Pancreas (tissue), 10 donors: ENCODE data around the gene MUC2. TPM values are rescaled to one million over a fixed set of nuclear protein-coding genes. Genes with fewer than 3 reads are reported as not detected.

Experiments used
- ATAC-seq, 4 donors: fragments of 200-7000 bp; cut with Tn5 transposase; one replicate each; pipeline versions ENCODE4 v1.8.0 to v1.9.1; 2020; ENCODE audit warnings: mild to moderate bottlenecking in 4 of 4, moderate library complexity in 4 of 4
- DNase-seq, 6 donors: peaks; one replicate each; pipeline ENCODE4 v3.0.0-alpha.2; 2020
- FAIRE-seq: peaks from 2 replicates; lab custom pipeline; 2012; peaks lifted over from hg19 to GRCh38; lab: Jason Lieb, UNC
- H3K27ac ChIP-seq, 4 donors: fragments of 200-600 bp; sonication (generic); 1 replicate in 3 of 4; 2 replicates in 1 of 4; pipeline versions ENCODE4 v1.5.0 to v1.8.0; 2020
- H3K27me3 ChIP-seq, 4 donors: fragments of 200-600 bp; one replicate each; pipeline ENCODE4 v1.8.0; 2021
- H3K36me3 ChIP-seq, 3 donors: fragments of 200-600 bp; sonication (generic) in 1 of 3; one replicate each; pipeline versions ENCODE4 v1.5.0 to v1.8.0; 2020 to 2021
- H3K4me1 ChIP-seq, 3 donors: fragments of 200-600 bp; one replicate each; pipeline ENCODE4 v1.8.0; 2021
- H3K4me3 ChIP-seq, 4 donors: fragments of 200-600 bp; sonication (generic) in 2 of 4; one replicate each; pipeline versions ENCODE4 v1.5.0 to v1.8.0; 2020 to 2021
- H3K9me3 ChIP-seq, 4 donors: fragments of 200-600 bp; one replicate each; pipeline ENCODE4 v1.8.0; 2021
- CTCF ChIP-seq, 4 donors: fragments of 200-600 bp; sonication (generic) in 3 of 4; IDR thresholded peaks; one replicate each; pipeline versions ENCODE4 v1.5.0 to v1.8.0; 2021; ENCODE audit warnings: antibody characterized with exemption in 4 of 4
- WGBS, 2 donors: extraction: QIAGEN DNeasy Blood & Tissue Kit; methylation state at CpG; one replicate each; pipeline ENCODE4 v1.1.7; 2013; 5-methylcytosine and 5-hydroxymethylcytosine counted together
- intact Hi-C, 3 donors: fragments of 100-400 bp; cut with DNase I; formaldehyde crosslinking; loops; one replicate each; pipeline versions ENCODE4 v1.11.1 to v1.14.2; 2022
- polyA plus RNA-seq, 2 donors: library from polyadenylated mRNA; stranded (reverse); fragments of 200-250 nt; gene quantifications; one replicate each; pipeline ENCODE4 v1.2.3, GENCODE V29; 2013
- total RNA-seq, 6 donors: library from RNA; stranded (reverse); fragmentation: NEBNext Ultra II Directional in 4 of 6; extraction: Animal tissue kit (Norgen Biotek cat#: 25700) in 4 of 6; gene quantifications; one replicate each; pipeline versions ENCODE4 v1.2.1 to v1.2.4, GENCODE V29; 2021 to 2023
- donor health status: healthy with polysubstance abuse.
- donor health status: DM: no; HTN: no; CAD: no; lungs with moderate emphysema.
- donor health status: DM: no; HTN: no; CAD: no.
- donor health status: control.
- donor health status: control.
- donor health status: Bipolar disorder and iron deficiency.
- donor health status: DM: yes; HTN: yes; CAD: no.
- donor health status: DM: no; HTN: no; CAD: no.
- donor health status: DM: no; HTN: no; CAD: no.
- donor health status: DM: yes; HTN: yes; CAD: no.

Gene MUC2
- total and polyA plus RNA-seq, 8 donors: 0.03 to 0.57 (median 0.04) TPM; not detected in 4

DNA sequence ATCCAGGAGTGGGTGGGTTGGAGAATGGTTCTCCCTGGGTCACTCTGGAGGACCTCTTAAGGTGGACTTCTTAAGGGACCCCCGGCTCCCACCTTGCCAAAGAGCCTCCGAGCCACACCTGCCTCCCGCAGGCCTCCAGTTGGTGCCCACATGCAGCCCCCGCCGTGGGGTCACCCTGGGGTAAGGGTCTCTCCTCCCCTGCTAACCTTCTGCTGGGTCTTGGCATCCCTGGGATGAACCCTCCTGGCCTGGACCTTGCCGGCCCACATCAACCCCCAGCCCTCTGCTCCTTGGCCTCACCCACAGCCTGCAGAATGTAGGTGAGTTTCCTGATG, 25.6 kb upstream of the MUC2 start:
- intact Hi-C loops: no loop called here
- DNase-seq (no peak), FAIRE-seq (no peak), ATAC-seq (no peak)
- 76 to 90% methylated on average over 4 to 6 of the region's 6 CpGs for WGBS, 2 donors
- H3K4me3 ChIP-seq: no peak overlapping the region
- no peak for TF ChIP-seq CTCF (IDR thresholded peaks at IDR 0.05)
- no peak overlapping the region for H3K27ac ChIP-seq
- no peaks in the 10 kb centered on the region for H3K27me3 ChIP-seq
- H3K9me3 ChIP-seq: no peaks in the 10 kb centered on the region
- H3K4me1 ChIP-seq: peaks cover 0 to 12% (median 5%) of the 10 kb centered on the region in 3 donors
- no peaks in the 10 kb centered on the region for H3K36me3 ChIP-seq

- WGBS, 2 donors: 53 to 63% methylated on average over 13 of the region's 13 CpGs
- Histone ChIP-seq H3K4me3 (no peak overlapping the region), H3K9me3 (no peaks in the 10 kb centered on the region), H3K36me3 (no peaks in the 10 kb centered on the region), H3K4me1 (peaks cover 0 to 12% (median 5%) of the 10 kb centered on the region in 3 donors), H3K27ac (peak overlapping the region in 2 of 4 donors; percentile 8 to 28), H3K27me3 (no peaks in the 10 kb centered on the region)
- ATAC-seq: peak in 2 of 4 donors; percentile 13 to 14
- no peak for TF ChIP-seq CTCF (IDR thresholded peaks at IDR 0.05)
- FAIRE-seq: no peak
- intact Hi-C loops: no loop called here
- peak in 4 of 6 donors; percentile 21 to 55 (median 40) for DNase-seq
These were observed 25.2 kb upstream of the MUC2 start for GRCh38 chr11:1049431-1049891.

GRCh38 chr11:1049911-1050580, 24.6 kb upstream of the MUC2 start:
- no peaks in the 10 kb centered on the region for H3K27me3 ChIP-seq
- peak overlapping the region in 2 of 4 donors; percentile 8 to 28 for H3K27ac ChIP-seq
- no peak for TF ChIP-seq CTCF (IDR thresholded peaks at IDR 0.05)
- 69 to 71% methylated on average over 18 of the region's 18 CpGs for WGBS, 2 donors
- H3K9me3 ChIP-seq: no peaks in the 10 kb centered on the region
- FAIRE-seq: no peak
- peak; percentile 3 to 14 (median 7) for ATAC-seq
- no peak overlapping the region for H3K4me3 ChIP-seq
- H3K36me3 ChIP-seq: no peaks in the 10 kb centered on the region
- intact Hi-C loops: loop anchor here in 2 of 3 donors (2.0 to 10.0 kb wide), 3 partner anchors 125 to 203 kb away; partner anchors contain the start of gene AP2A2 (in 1 of the 2)
- peaks cover 0 to 12% (median 5%) of the 10 kb centered on the region in 3 donors for H3K4me1 ChIP-seq
- DNase-seq: peak; percentile 17 to 79 (median 42)

DNA sequence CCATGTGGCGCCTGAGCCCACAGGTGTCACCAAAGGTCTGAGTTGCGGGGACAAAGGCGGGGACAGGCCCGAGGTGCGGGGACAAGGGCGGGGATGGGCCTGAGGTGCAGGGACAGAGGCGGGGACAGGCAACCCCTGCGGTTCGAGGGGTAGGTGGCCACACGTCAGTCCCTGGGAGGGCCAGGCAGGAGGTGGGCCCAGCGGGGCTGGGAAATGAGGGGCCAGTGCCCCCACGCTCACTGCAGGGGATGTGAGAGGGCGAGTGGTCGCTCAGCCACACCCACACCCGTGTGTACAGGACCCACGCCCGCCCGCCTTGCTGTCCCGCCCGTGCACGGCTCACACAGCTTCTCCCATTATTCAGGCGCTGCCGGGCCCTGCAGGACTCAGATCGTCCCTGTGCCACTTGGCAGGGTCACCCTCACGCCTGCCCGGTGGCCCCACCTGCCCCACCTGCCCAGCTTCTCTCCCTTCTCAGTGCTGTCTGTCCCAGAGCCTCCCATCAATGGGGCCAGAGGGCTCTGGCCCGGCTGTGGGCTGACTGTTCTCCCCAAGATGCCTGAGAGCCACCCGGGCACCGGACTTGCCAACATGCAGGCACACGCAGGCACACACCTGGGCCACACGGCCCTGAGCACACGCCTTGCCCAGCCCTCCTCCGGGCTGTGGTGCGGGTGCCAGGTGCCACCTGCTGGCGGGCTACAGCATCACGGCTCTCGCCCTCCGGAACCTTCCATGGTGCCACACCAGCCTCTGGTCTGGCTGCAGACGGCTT, 23.9 kb upstream of the MUC2 start:
- TF ChIP-seq CTCF (IDR thresholded peaks at IDR 0.05): peak; percentile 86 to 95 (median 90)
- no peak for FAIRE-seq
- intact Hi-C loops: loop anchor here in 2 of 3 donors (2.0 to 10.0 kb wide), 3 partner anchors 126 to 204 kb away; partner anchors contain the start of gene AP2A2 (in 1 of the 2)

More for the DNA sequence above, 23.9 kb upstream of the MUC2 start:
- DNase-seq (peak; percentile 68 to 96 (median 90)), ATAC-seq (peak; percentile 95 to 99 (median 96))
- Histone ChIP-seq H3K27ac (no peak overlapping the region), H3K4me1 (peaks cover 0 to 12% (median 5%) of the 10 kb centered on the region in 3 donors), H3K9me3 (no peaks in the 10 kb centered on the region), H3K4me3 (no peak overlapping the region), H3K27me3 (no peaks in the 10 kb centered on the region), H3K36me3 (no peaks in the 10 kb centered on the region)
- WGBS, 2 donors: 39 to 40% methylated on average over 31 to 39 of the region's 39 CpGs
